Measurements from ENCODE around the gene CYP19A1.

CYP19A1 gene

DNA sequence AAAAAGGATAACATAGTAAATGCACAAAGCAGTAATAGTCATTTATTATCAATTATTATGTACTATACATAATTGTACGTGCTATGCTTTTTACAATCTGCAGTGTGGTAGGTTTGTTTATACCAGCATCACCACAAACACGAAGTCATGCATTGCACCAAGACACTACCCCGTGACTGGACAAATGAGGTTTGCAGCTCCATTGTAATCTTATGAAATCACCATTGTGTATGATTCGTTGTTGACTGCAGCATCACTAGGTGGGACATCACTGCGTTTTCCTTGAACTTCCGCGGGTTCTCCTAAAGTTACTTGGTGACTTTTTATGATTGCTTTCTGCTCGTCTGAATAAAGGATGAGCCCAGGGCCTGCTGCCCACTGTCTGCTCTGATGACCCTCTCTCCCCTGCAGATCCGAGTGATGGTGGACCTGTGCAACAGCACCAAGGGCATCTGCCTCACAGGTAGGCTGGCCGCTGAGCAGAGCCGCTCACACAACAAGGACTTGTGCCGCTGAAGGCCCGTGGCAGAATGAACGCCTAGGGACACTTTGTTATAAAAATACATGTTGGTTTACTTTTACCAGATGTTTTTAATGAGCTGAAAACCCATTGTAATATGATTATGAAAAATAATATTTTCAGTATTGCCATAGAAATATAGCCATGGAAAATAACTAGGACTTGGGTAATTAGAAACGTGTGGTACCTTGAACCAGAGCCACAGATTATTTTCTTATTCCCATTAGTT is 38.8 kb upstream of the CYP19A1 start:
- H3K9me3 ChIP-seq (replicated peaks in 1 of 11) = no peaks in the 10 kb centered on the region
- H3K27me3 ChIP-seq = no peaks in the 10 kb centered on the region
- H3K4me3 ChIP-seq = no peak overlapping the region
- H3K4me2 ChIP-seq = no peak overlapping the region
- no peak overlapping the region for H3K9ac ChIP-seq
- H3K4me1 ChIP-seq = peaks cover 0 to 5% (median 0%) of the 10 kb centered on the region in 10 experiments; a peak in 2 of 20 replicates
- H3K27ac ChIP-seq = no peak overlapping the region
- no peaks in the 10 kb centered on the region for H3K36me3 ChIP-seq
- no peaks in the 10 kb centered on the region for H4K20me1 ChIP-seq
- TF ChIP-seq Cebpa-rat (IDR thresholded peaks at IDR 0.05) = no peak

GRCh38 chr15:51375966-51376640 is 37.7 kb upstream of the CYP19A1 start:
- Histone ChIP-seq H3K4me3 (no peak overlapping the region), H3K27ac (no peak overlapping the region), H3K27me3 (no peaks in the 10 kb centered on the region), H3K4me2 (no peak overlapping the region), H3K36me3 (no peaks in the 10 kb centered on the region), H4K20me1 (no peaks in the 10 kb centered on the region), H3K9ac (no peak overlapping the region), H3K4me1 (peaks cover 0 to 5% (median 0%) of the 10 kb centered on the region in 10 experiments; a peak in 2 of 20 replicates), H3K9me3 (replicated peaks in 1 of 11) (no peaks in the 10 kb centered on the region)
- TF ChIP-seq Cebpa-rat (IDR thresholded peaks at IDR 0.05) = no peak

DNA sequence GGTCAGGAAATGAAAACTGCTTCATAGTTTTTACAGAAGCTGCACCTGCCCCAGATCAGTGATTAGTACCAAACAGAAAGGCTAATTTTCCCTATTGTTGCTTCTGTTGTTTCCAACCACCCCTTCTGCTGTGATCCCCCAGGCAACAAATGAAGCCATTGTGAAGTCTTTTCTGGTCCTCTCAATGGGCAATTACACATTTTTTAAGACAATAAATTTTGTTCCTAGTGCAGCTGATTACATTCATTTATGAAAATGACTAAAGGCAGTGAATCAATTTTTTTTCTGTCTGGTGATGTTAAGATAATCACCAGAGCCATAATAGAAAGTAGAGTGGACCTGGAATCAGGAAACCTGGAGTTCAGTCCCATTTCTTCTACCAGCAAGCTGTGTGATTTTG is 35.7 kb upstream of the CYP19A1 start:
- Histone ChIP-seq H3K9me3 (replicated peaks in 1 of 11) (no peaks in the 10 kb centered on the region), H3K27ac (no peak overlapping the region)
- TF ChIP-seq Cebpa-rat (IDR thresholded peaks at IDR 0.05) = no peak

DNA sequence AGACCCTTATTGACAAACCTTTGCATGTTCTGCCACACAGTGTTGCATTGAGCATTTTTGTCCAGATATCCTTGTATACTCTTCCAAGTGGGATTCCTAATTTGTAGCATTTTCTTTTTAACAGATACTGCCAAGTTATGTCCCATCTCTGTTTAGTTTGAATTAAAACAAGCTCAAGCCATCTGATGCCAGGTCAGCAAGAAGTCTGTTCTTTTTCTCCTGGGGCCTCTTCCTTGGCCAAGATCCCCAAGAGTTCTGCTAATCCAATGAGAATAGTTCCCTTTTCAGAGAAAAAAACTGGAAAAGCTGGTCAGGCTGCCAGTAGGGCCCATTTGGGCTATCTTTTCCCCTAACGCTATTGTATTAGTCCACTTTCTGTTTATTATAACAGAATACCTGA is 32.9 kb upstream of the CYP19A1 start:
- H4K20me1 ChIP-seq = no peaks in the 10 kb centered on the region
- H3K4me3 ChIP-seq = no peak overlapping the region
- H3K9ac ChIP-seq = no peak overlapping the region
- H3K27ac ChIP-seq = no peak overlapping the region
- no peak for TF ChIP-seq Cebpa-rat (IDR thresholded peaks at IDR 0.05)
- no peaks in the 10 kb centered on the region for H3K4me1 ChIP-seq
- no peaks in the 10 kb centered on the region for H3K9me3 ChIP-seq (replicated peaks in 1 of 11)
- H3K36me3 ChIP-seq = no peaks in the 10 kb centered on the region
- H3K4me2 ChIP-seq = no peak overlapping the region
- H3K27me3 ChIP-seq = no peaks in the 10 kb centered on the region

More for the DNA sequence above, 35.7 kb upstream of the CYP19A1 start:
- no peak overlapping the region for H3K9ac ChIP-seq
- H4K20me1 ChIP-seq = no peaks in the 10 kb centered on the region
- H3K4me3 ChIP-seq = no peak overlapping the region
- no peaks in the 10 kb centered on the region for H3K36me3 ChIP-seq
- no peaks in the 10 kb centered on the region for H3K27me3 ChIP-seq
- H3K4me1 ChIP-seq = no peaks in the 10 kb centered on the region
- no peak overlapping the region for H3K4me2 ChIP-seq

DNA sequence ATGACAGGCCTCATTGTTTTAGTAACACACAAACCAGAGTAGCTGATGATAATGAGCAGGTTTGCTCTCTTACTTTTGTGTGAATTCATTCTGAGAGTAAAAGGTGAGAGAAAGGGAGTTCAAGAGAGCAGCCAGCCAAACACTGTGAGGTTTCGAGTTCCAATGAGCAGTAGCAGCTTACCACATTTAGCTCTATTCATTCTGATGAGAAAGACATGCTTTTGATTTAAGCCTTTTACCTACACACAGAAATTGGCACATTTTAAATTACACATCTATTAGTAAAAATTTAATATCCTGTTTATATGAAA is 31.0 kb upstream of the CYP19A1 start:
- H3K9me3 ChIP-seq (replicated peaks in 1 of 11) = no peaks in the 10 kb centered on the region
- no peaks in the 10 kb centered on the region for H4K20me1 ChIP-seq
- TF ChIP-seq Cebpa-rat (IDR thresholded peaks at IDR 0.05) = no peak
- no peak overlapping the region for H3K4me2 ChIP-seq
- H3K27me3 ChIP-seq = no peaks in the 10 kb centered on the region
- H3K27ac ChIP-seq = no peak overlapping the region
- H3K9ac ChIP-seq = no peak overlapping the region
- H3K36me3 ChIP-seq = no peaks in the 10 kb centered on the region
- H3K4me3 ChIP-seq = no peak overlapping the region
- peaks cover 0 to 6% (median 0%) of the 10 kb centered on the region in 10 experiments; a peak in 3 of 20 replicates for H3K4me1 ChIP-seq

- peaks cover 0 to 6% (median 0%) of the 10 kb centered on the region in 10 experiments; a peak in 3 of 20 replicates for H3K4me1 ChIP-seq
- H3K4me2 ChIP-seq = no peak overlapping the region
Measured at GRCh38 chr15:51368751-51369450, 30.5 kb upstream of the CYP19A1 start.

DNA sequence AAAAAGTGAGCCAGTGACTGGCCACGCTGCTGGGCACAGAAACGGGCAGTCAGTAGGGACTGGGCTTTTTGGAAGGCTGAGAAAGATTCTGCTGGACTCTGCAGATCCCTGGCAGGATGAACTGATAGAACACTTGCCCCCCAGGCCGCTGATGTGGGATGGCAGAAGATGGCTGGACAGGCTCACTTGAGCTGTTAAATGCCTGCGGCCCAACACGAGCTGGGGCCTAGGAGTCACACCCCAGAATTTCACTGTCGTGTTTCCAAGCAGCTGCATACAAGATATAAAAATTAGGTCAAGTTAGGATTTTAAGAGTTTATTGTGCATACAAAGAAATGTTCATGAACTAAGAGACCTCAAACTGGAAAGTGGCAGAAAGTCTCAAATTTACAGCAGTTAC is 29.9 kb upstream of the CYP19A1 start:
- Histone ChIP-seq H3K9me3 (replicated peaks in 1 of 11) (no peaks in the 10 kb centered on the region), H3K4me1 (peaks cover 0 to 6% (median 0%) of the 10 kb centered on the region in 10 experiments; a peak in 3 of 20 replicates), H3K9ac (no peak overlapping the region), H3K27ac (no peak overlapping the region), H3K4me3 (no peak overlapping the region), H3K4me2 (no peak overlapping the region), H3K36me3 (no peaks in the 10 kb centered on the region), H3K27me3 (no peaks in the 10 kb centered on the region), H4K20me1 (no peaks in the 10 kb centered on the region)
- no peak for TF ChIP-seq Cebpa-rat (IDR thresholded peaks at IDR 0.05)

More at GRCh38 chr15:51368751-51369450, 30.5 kb upstream of the CYP19A1 start:
- H3K36me3 ChIP-seq = no peaks in the 10 kb centered on the region
- no peak for TF ChIP-seq Cebpa-rat (IDR thresholded peaks at IDR 0.05)
- H3K27ac ChIP-seq = no peak overlapping the region
- H3K4me3 ChIP-seq = no peak overlapping the region
- no peaks in the 10 kb centered on the region for H3K9me3 ChIP-seq (replicated peaks in 1 of 11)
- H3K27me3 ChIP-seq = no peaks in the 10 kb centered on the region
- H3K9ac ChIP-seq = no peak overlapping the region
- no peaks in the 10 kb centered on the region for H4K20me1 ChIP-seq

- Histone ChIP-seq H3K27ac (no peak overlapping the region), H3K27me3 (no peaks in the 10 kb centered on the region), H3K9me3 (replicated peaks in 1 of 11) (no peaks in the 10 kb centered on the region), H3K36me3 (no peaks in the 10 kb centered on the region), H3K4me3 (no peak overlapping the region), H4K20me1 (no peaks in the 10 kb centered on the region), H3K4me1 (peaks cover 0 to 6% (median 0%) of the 10 kb centered on the region in 10 experiments; a peak in 3 of 20 replicates), H3K9ac (no peak overlapping the region), H3K4me2 (no peak overlapping the region)
- TF ChIP-seq Cebpa-rat (IDR thresholded peaks at IDR 0.05) = no peak
Measured at GRCh38 chr15:51367322-51367976, 29.1 kb upstream of the CYP19A1 start.

GRCh38 chr15:51366920-51367319 is 28.5 kb upstream of the CYP19A1 start:
- H3K27ac ChIP-seq = no peak overlapping the region
- no peak for TF ChIP-seq Cebpa-rat (IDR thresholded peaks at IDR 0.05)
- H3K27me3 ChIP-seq = no peaks in the 10 kb centered on the region
- H3K9me3 ChIP-seq (replicated peaks in 1 of 11) = no peaks in the 10 kb centered on the region
- H3K4me1 ChIP-seq = peaks cover 0 to 6% (median 0%) of the 10 kb centered on the region in 10 experiments; a peak in 3 of 20 replicates
- no peak overlapping the region for H3K9ac ChIP-seq
- no peaks in the 10 kb centered on the region for H3K36me3 ChIP-seq
- 0 out of 22 replicates have a peak overlapping the region, but pooled peaks of 1 of the 11 experiments have one; percentile 3 for H3K4me2 ChIP-seq
- no peaks in the 10 kb centered on the region for H4K20me1 ChIP-seq
- H3K4me3 ChIP-seq = no peak overlapping the region

All from BLaER1 treated with 17β-estradiol and CSF1 and Interleukin-3, amounts not matched to agents 10 nM and 100 nM (cell line).